VCaP (cell line): ENCODE data around the gene CD81.
A peak's percentile ranks its signal among the peaks of the same experiment; 100 is the strongest.

Source experiments
- H3K27ac ChIP-seq: fragments of 450-650 bp; 2 replicates; pipeline ENCODE4 v1.5.1; 2017
- TF ChIP-seq, protein P1 (sequence below): fragments of 450-650 bp; conservative IDR thresholded peaks from 2 replicates; pipeline ENCODE4 v1.5.1; 2017; ENCODE audit warnings: mild to moderate bottlenecking, moderate library complexity

CD81 gene

DNA sequence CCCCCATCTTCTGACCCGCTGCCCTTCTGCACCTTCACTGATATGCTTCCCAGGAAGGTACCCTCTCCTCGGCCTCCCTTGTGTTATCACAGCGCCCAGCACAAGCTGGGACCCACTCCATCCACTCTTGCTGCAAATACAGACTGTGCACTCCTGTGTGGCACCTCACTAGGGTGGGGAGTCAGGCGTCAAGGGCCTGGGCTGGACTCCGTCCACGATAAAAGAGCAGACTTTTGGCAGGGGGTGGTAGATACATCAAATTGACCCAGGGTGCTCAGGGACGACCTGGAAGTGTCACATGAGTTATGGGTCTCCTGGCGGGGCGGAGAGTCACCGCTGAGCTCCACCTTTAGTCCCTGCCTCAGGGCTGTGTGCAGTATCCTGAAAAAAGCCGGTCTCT, 66.3 kb downstream of the CD81 start:
- peak overlapping the region; percentile 24; the same call in 1 of the 2 replicates for H3K27ac ChIP-seq
- TF ChIP-seq, protein P1, sequence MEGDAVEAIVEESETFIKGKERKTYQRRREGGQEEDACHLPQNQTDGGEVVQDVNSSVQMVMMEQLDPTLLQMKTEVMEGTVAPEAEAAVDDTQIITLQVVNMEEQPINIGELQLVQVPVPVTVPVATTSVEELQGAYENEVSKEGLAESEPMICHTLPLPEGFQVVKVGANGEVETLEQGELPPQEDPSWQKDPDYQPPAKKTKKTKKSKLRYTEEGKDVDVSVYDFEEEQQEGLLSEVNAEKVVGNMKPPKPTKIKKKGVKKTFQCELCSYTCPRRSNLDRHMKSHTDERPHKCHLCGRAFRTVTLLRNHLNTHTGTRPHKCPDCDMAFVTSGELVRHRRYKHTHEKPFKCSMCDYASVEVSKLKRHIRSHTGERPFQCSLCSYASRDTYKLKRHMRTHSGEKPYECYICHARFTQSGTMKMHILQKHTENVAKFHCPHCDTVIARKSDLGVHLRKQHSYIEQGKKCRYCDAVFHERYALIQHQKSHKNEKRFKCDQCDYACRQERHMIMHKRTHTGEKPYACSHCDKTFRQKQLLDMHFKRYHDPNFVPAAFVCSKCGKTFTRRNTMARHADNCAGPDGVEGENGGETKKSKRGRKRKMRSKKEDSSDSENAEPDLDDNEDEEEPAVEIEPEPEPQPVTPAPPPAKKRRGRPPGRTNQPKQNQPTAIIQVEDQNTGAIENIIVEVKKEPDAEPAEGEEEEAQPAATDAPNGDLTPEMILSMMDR, result no peak

DNA sequence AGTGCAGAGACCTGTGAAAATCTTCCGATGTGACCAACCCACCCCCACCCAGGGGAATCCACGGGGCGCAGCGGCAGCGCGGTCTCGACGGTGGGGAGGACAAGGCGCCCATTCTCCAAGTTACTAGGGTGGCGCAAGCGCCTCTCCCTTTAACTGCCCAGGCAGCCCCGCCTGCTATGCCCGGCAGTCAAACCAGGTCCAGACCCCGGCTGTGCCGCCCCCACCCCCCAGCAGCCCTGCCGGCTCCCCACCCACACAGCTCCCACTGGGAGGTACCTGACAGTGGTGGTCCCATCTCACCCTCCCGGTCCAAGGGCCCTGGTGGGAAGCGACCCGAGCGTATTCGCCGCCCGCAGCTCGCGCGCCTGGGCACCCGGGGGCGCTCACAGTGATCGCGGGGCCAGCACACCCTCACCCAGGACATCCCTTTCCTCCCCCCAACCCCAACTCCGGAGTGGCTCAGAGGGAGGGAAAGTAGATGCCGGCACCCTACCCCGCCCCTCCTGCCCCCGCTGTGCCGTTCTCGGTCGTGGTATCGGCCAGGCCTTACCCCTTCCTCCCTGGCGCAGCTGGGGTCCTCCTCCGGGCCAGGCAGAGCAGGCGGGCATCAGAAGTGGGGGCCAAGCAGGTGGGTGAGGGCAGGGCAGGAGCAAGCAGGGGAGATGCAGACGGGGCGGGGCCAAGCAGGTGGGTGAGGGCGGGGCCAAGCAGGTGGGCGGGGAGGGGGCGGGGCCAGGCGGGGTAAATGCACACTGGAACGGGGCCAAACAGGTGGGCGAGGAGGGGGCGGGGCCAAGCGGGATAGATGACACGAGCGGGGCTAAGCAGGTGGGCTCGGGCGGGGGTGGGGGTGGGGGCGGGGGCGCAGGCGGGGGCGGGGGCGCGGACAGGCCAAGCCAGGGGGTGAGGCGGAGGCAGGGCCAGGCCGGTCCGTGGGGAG, 67.0 kb downstream of the CD81 start, which contains the start of gene TRPM5:
TSS of gene TRPM5 (minus strand) at position 634 of the 940 bp plus-strand sequence. CDS start 21,478 bp downstream, outside the sequence.
- TF ChIP-seq, protein P1, result no peak
- peak within 1 kb of the TSS; percentile 75 for H3K27ac ChIP-seq

DNA sequence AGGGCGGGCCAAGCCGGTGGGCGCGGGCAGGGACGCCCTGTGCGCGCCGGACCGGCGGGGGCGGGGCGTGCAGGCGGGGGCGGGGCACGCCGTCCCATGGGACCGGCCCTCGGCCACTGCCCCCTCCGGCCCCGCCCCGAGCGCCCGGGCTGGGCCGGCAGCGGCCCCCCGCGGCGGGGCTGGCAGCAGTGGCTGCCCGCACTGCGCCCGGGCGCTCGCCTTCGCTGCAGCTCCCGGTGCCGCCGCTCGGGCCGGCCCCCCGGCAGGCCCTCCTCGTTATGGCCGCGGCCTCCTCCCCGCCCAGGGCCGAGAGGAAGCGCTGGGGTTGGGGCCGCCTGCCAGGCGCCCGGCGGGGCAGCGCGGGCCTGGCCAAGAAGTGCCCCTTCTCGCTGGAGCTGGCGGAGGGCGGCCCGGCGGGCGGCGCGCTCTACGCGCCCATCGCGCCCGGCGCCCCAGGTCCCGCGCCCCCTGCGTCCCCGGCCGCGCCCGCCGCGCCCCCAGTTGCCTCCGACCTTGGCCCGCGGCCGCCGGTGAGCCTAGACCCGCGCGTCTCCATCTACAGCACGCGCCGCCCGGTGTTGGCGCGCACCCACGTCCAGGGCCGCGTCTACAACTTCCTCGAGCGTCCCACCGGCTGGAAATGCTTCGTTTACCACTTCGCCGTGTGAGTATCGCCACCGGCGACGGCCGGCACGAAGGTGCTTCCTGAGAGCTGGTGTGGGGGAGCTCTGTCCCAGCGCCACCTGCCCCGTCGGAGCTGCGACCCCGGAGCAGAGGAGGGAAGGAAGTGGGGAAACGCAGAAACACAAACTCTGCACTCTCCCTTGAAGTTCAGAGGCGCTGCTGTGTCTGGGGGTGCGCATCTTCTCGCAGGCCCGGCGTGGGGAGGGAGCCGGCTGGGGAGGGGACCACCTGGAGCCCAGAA, 68.0 kb downstream of the CD81 start, which contains the start of gene KCNQ1:
TSS of gene KCNQ1 (plus strand) at position 188 of the 925 bp plus-strand sequence. CDS start at position 279, 91 bp downstream.
- TF ChIP-seq, protein P1, result peak; percentile 32
- peak within 1 kb of the TSS; percentile 75 for H3K27ac ChIP-seq

DNA sequence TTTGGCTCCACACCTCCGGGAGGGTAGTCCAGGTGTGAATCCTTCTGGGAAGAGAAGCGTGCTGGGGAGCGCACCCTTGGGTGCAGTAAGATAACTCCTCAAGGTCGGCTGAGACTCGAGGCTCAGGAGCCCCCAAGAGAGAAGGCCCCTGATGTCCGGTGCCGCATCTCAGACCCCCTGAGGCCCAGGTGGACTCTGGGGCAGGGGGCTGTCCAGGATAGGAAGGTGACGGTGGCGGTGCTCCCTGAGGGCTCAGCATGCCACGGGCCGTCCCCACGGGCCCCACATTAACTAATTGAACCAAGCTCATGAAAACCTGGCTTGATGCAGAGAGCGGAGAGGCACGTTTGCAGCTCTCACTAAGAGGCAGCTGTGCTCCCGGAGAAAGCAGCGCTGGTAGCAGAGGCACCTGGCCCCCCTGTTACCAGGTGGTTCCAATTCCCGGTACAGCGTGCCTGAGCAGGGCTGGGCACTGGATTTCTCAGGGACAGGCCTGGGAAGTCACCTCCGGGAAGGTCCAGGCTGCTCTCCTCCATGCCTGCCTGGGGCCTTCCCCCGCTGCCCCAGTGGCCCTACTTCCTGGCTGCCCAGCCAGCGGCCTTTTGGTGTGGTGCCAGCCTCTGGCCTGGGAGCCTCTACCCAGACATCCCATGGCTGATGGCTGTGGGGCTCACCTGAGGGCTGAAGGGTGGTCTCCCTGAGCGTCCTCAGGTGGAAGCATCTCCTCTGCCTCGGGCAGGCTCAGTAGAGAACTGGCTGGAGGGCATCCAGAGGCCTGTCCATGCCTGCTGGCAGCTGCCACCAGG, 68.8 kb downstream of the CD81 start:
- TF ChIP-seq, protein P1, result no peak
- H3K27ac ChIP-seq, result peak overlapping the region; percentile 75

DNA sequence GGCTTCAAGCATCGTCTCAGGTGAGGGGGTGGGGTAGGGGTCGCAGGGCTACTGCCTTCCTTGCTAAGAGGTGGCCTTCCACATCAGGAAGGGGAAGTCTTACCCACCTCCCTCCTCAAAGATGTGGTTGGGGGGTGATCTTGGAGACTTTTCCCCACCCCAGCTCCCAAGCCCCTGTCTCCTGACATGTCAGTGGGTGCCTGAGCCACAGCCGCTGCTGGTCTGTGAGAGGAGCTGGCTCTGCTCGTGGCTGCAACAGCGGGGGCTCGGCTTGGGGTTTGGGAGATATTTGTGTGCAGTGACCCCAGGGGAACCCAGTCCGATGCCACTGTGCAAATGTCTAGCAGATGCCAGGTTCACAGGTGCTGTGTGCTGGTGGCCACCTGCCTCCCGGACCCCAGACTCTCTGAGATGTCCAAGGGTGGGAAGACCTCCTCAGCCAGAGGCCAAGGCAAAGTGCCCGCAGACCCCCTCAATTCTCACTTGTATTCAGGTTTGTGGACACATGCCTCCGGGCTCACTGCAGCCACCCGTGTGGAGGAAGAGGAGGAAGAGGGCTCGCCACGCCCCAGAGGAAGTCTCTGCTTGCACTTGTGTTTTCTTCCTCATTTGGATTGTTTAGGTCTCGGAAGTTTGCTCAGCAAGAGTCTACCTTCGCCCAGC, 69.6 kb downstream of the CD81 start:
- TF ChIP-seq, protein P1, result no peak
- peak overlapping the region; percentile 75; the same call in 1 of the 2 replicates for H3K27ac ChIP-seq
